K562 (cell line): ENCODE data around the gene NXPH4. TPM values are rescaled to one million over a fixed set of nuclear protein-coding genes. Genes with fewer than 3 reads are reported as not detected.

Experiments
- BHLHE40 ChIP-seq: IDR thresholded peaks from 2 replicates; pipeline ENCODE4 v1.6.1; 2011; ENCODE audit warnings: low read length, improper control_type of control experiment
- ELK3 ChIP-seq: fragments of 450-650 bp; formaldehyde crosslinking; IDR thresholded peaks from 2 replicates; pipeline ENCODE4 v1.4.0; 2020; ENCODE audit warnings: mild to moderate bottlenecking
- ERF ChIP-seq: fragments of 450-650 bp; formaldehyde crosslinking; IDR thresholded peaks from 2 replicates; pipeline ENCODE4 v1.4.0; 2020; ENCODE audit warnings: mild to moderate bottlenecking, mixed read lengths
- FOSL1 ChIP-seq: fragments of 200-800 bp; sonication (Bioruptor generic); conservative IDR thresholded peaks from 2 replicates; pipeline ENCODE4 v1.6.1; 2016; ENCODE audit warnings: missing genetic modification characterization, missing compliant biosample characterization
- FOXJ3 ChIP-seq: sonication (generic); formaldehyde crosslinking; IDR thresholded peaks from 2 replicates; pipeline ENCODE4 v1.4.0; 2020; ENCODE audit warnings: mild to moderate bottlenecking, missing genetic modification reagents
- HDGF ChIP-seq: fragments of 450-650 bp; IDR thresholded peaks from 2 replicates; pipeline ENCODE4 v1.6.1; 2016
- KDM2B ChIP-seq: fragments of 250-450 bp; sonication (Bioruptor Pico); IDR thresholded peaks from 2 replicates; pipeline ENCODE4 v1.8.0; 2021; ENCODE audit warnings: mild to moderate bottlenecking, moderate library complexity
- MECOM ChIP-seq: fragments of 250-450 bp; sonication (Bioruptor Pico); IDR thresholded peaks from 2 replicates; pipeline ENCODE4 v1.8.0; 2022; ENCODE audit warnings: inconsistent platforms
- NR2F6 ChIP-seq: fragments of 450-650 bp; formaldehyde crosslinking; IDR thresholded peaks from 2 replicates; pipeline ENCODE4 v1.4.0; 2020; ENCODE audit warnings: mild to moderate bottlenecking
- POLR2H ChIP-seq: IDR thresholded peaks from 2 replicates; pipeline ENCODE4 v1.6.1; 2016; ENCODE audit warnings: missing genetic modification characterization, low read depth, mild to moderate bottlenecking, control low read depth, missing compliant biosample characterization, moderate library complexity
- SAFB ChIP-seq: fragments of 200-400 bp; formaldehyde crosslinking; IDR thresholded peaks from 2 replicates; pipeline ENCODE4 v1.6.1; 2017; ENCODE audit warnings: low read depth, low read length, borderline replicate concordance
- SMAD2 ChIP-seq: fragments of 150-350 bp; IDR thresholded peaks from 2 replicates; pipeline ENCODE4 v1.6.1; 2014; ENCODE audit warnings: low read depth, mild to moderate bottlenecking, low read length
- SMARCB1 ChIP-seq: IDR thresholded peaks from 2 replicates; pipeline ENCODE4 v1.6.1; 2011; ENCODE audit warnings: improper control_type of control experiment, low read depth; ENCODE audit not compliant: insufficient read length
- SRSF7 ChIP-seq: fragments of 200-400 bp; formaldehyde crosslinking; optimal IDR thresholded peaks from 2 replicates; pipeline ENCODE3; 2017; ENCODE audit warnings: mild to moderate bottlenecking, low read depth, low read length
- TAF9B ChIP-seq: fragments of 450-650 bp; IDR thresholded peaks from 2 replicates; pipeline ENCODE4 v1.6.1; 2018; ENCODE audit warnings: mild to moderate bottlenecking; ENCODE audit not compliant: partially characterized antibody
- TBL1XR1 ChIP-seq, 2 experiments: IDR thresholded peaks; 2 replicates each; pipeline ENCODE4 v1.6.1; 2012; ENCODE audit warnings: improper control_type of control experiment in 2 of 2, low read length in 2 of 2, mild to moderate bottlenecking in 1 of 2
- TEAD1 ChIP-seq, 2 experiments: fragments of 450-650 bp in 1 of 2; sonication (generic) in 1 of 2; formaldehyde crosslinking; IDR thresholded peaks; 2 replicates each; pipeline versions ENCODE4 v1.4.0 to v1.8.0; 2020 to 2022; ENCODE audit warnings: mild to moderate bottlenecking in 2 of 2, missing genetic modification reagents in 1 of 2
- UBTF ChIP-seq, 2 experiments: IDR thresholded peaks; 2 replicates each; pipeline ENCODE4 v1.6.1; 2012; ENCODE audit warnings: improper control_type of control experiment in 2 of 2, low read depth in 2 of 2, low read length in 2 of 2, borderline replicate concordance in 1 of 2
- ZBTB5 ChIP-seq: fragments of 450-650 bp; IDR thresholded peaks from 2 replicates; pipeline ENCODE4 v1.6.1; 2017; ENCODE audit warnings: antibody characterized with exemption
- ZHX1 ChIP-seq: fragments of 150-350 bp; conservative IDR thresholded peaks from 2 replicates; pipeline ENCODE4 v1.6.1; 2014; ENCODE audit warnings: low read length
- ZNF668 ChIP-seq: fragments of 250-450 bp; sonication (Bioruptor Pico); IDR thresholded peaks from 2 replicates; pipeline ENCODE4 v1.8.0; 2022; ENCODE audit warnings: mild to moderate bottlenecking, inconsistent platforms
- polyA plus RNA-seq, 8 experiments: library from polyadenylated mRNA; depleted of rRNA in 4 of 8; stranded (reverse) in 5 of 8; unstranded in 3 of 8; fragments of >200 nt; fragmentation: Nextera tagmentation in 2 of 8; fragmentation: Illumina TruSeq in 1 of 8; extraction: Ambion mirVana in 2 of 8; extraction: Trizol in 1 of 8; gene quantifications; 2 replicates each; pipeline versions ENCODE4 v1.2.1 to v1.2.3, GENCODE V29; 2011 to 2014; ENCODE audit warnings: inconsistent platforms in 1 of 8, missing spikeins in 1 of 8
- total RNA-seq, 7 experiments: library from RNA; depleted of rRNA in 6 of 7; stranded (reverse); fragments of >200 nt in 6 of 7; fragmentation: Illumina TruSeq in 2 of 7; extraction: Trizol in 2 of 7; gene quantifications; 2 replicates each; pipeline versions ENCODE4 v1.2.1 to v1.2.3, GENCODE V29; 2011 to 2021; ENCODE audit warnings: low replicate concordance in 1 of 7

NXPH4 gene
- total and polyA plus RNA-seq, 9 of the 15 experiments (the other 6 are each of a cell fraction or from before 2014, with no cell fraction given), result 0.49 to 2.7 (median 1.1) TPM; not detected in 4

GRCh38 chr12:57238854-57239554 is 22.4 kb downstream of the NXPH4 start (continued):
- TF ChIP-seq ZBTB5 (0 out of 2 replicates have a peak, but pooled peaks have one; percentile 16), SMARCB1 (no peak), ERF (CRISPR knock-in tag) (no peak), SMAD2 (no peak), ZNF668 (CRISPR knock-in tag) (no peak), UBTF (IDR thresholded peaks at IDR 0.05; ENCODE audit: borderline replicate concordance in 1 of 2, low read depth in 2 of 2, low read length in 2 of 2) (peak; percentile 32 to 80; a peak in 2 of 4 replicates), BHLHE40 (peak; percentile 33; the same call in 1 of the 2 replicates), NR2F6 (no peak), SRSF7 (no peak), TBL1XR1 (IDR thresholded peaks at IDR 0.05; ENCODE audit: low read length in 2 of 2) (0 out of 4 replicates have a peak, but pooled peaks of 1 of the 2 experiments have one; percentile 62), POLR2H (0 out of 2 replicates have a peak, but pooled peaks have one; percentile 20), MECOM (no peak), SAFB (0 out of 2 replicates have a peak, but pooled peaks have one; percentile 53), TAF9B (no peak), TEAD1 (CRISPR knock-in tag; IDR thresholded peaks at IDR 0.05) (peak in 1 of 2 experiments; percentile 85; a peak in 2 of 4 replicates), FOSL1 (no peak), ELK3 (CRISPR knock-in tag) (no peak), KDM2B (peak; percentile 98), HDGF (peak; percentile 73; the same call in 1 of the 2 replicates), ZHX1 (no peak), FOXJ3 (no peak)
